Measurements from ENCODE around the gene FMNL1.

DNA sequence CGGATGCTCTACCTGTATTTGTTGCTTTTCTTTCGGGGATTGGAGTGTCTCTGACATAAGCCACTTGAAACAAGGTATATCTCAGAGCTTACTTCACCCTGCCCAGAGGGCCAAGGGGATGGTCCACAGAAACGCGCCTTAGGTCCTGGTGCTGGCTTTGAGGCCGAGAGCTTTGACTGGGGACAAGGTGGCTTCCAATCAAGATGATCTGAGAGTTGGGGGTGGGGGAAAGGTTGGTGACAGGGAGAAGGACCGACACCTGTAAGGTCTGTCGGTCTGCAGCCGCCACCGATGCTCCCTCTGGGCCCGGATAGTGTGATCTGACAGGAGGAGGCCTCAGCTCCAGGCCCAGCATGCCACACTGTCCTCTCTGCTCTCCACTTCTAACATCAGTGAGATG, 62.0 kb downstream of the FMNL1 start:
- TF ChIP-seq EZH2 (IDR thresholded peaks at IDR 0.05) (no peak), POLR2AphosphoS5 (IDR thresholded peaks at IDR 0.05; ENCODE audit: borderline replicate concordance, low read depth, low read length) (no peak), FOXP2 (optimal IDR thresholded peaks at IDR 0.05; ENCODE audit: control extremely low read depth, extremely low read length, insufficient read depth) (no peak)
